CD4-positive, alpha-beta T cell treated with Interleukin-1 beta for 1 hour (primary cell): ENCODE results near the gene DMTF1.

Experiments
- DNase-seq, 2 donors: peaks; one replicate each; pipeline ENCODE4 v3.0.0-alpha.2; 2020 to 2022

Gene DMTF1

GRCh38 chr7:87148332-87148955, 3.8 kb upstream of the DMTF1 start:
- DNase-seq, result peak in 1 of 2 donors; percentile 37

GRCh38 chr7:87151002-87151728, 1.1 kb upstream of the DMTF1 start:
- DNase-seq, result no peak

- no peak for DNase-seq
These were observed 533 bp upstream of the DMTF1 start for GRCh38 chr7:87151729-87152111.

GRCh38 chr7:87152897-87153641, 816 bp downstream of the DMTF1 start:
- peak in 1 of 2 donors; percentile 37 for DNase-seq

- no peak for DNase-seq
These were observed 1.9 kb downstream of the DMTF1 start for GRCh38 chr7:87154166-87154565.

- DNase-seq, result no peak
These were observed 2.3 kb downstream of the DMTF1 start for GRCh38 chr7:87154569-87154968.

- DNase-seq, result no peak
These were observed 3.5 kb downstream of the DMTF1 start for GRCh38 chr7:87155788-87156187.

GRCh38 chr7:87156709-87157108, 4.5 kb downstream of the DMTF1 start:
- DNase-seq, result no peak

- no peak for DNase-seq
These were observed 7.3 kb downstream of the DMTF1 start for GRCh38 chr7:87159538-87159937.

- no peak for DNase-seq
These were observed 12.2 kb downstream of the DMTF1 start for GRCh38 chr7:87164433-87164832.

- no peak for DNase-seq
These were observed 18.6 kb downstream of the DMTF1 start for GRCh38 chr7:87170828-87171227.

GRCh38 chr7:87171282-87171934, 19.2 kb downstream of the DMTF1 start:
- no peak for DNase-seq

- DNase-seq, result no peak
These were observed 21.2 kb downstream of the DMTF1 start for GRCh38 chr7:87173471-87173870.

- no peak for DNase-seq
These were observed 26.1 kb downstream of the DMTF1 start for GRCh38 chr7:87178320-87178719.

- DNase-seq, result no peak
These were observed 26.9 kb downstream of the DMTF1 start for GRCh38 chr7:87179180-87179579.

- no peak for DNase-seq
These were observed 34.9 kb downstream of the DMTF1 start for GRCh38 chr7:87187120-87187519.

GRCh38 chr7:87188930-87189329, 36.7 kb downstream of the DMTF1 start:
- DNase-seq, result no peak

GRCh38 chr7:87190783-87191182, 38.5 kb downstream of the DMTF1 start:
- DNase-seq, result no peak

- no peak for DNase-seq
These were observed 40.7 kb downstream of the DMTF1 start for GRCh38 chr7:87192784-87193487.

- DNase-seq, result no peak
These were observed 41.7 kb downstream of the DMTF1 start for GRCh38 chr7:87193912-87194311.

GRCh38 chr7:87199241-87199640, 47.0 kb downstream of the DMTF1 start:
- no peak for DNase-seq

GRCh38 chr7:87199700-87200450, 47.6 kb downstream of the DMTF1 start:
- no peak for DNase-seq
